Activated naive CD4-positive, alpha-beta T cell treated with anti-CD3 and anti-CD28 coated beads, Interleukin-2, amount 10 ng/mL, durations not matched to agents 7 days and 5 days (primary cell): Measurements from ENCODE around the gene VWA3A.
"Not testable (repeated sequence)": the region's sequence is repeated elsewhere in the genome, so short reads cannot be mapped to it uniquely, and the experiment has no call there.

Source experiments
- CTCF ChIA-PET: fragments of 350-600 bp; sonication (Branson Sonifier 250); formaldehyde crosslinking; loops from one replicate; lab custom pipeline; 2021; ENCODE audit warnings: antibody characterized with exemption; lab: Charles Lee
- DNase-seq: peaks from one replicate; pipeline ENCODE4 v3.0.0-alpha.2; 2020
- H3K27ac Mint-ChIP-seq: one replicate; pipeline ENCODE4 v1.8.0; 2021; ENCODE audit warnings: mild to moderate bottlenecking, moderate library complexity, mixed read lengths
- H3K27me3 Mint-ChIP-seq: one replicate; pipeline ENCODE4 v1.8.0; 2021; ENCODE audit warnings: mild to moderate bottlenecking, mixed read lengths
- H3K36me3 Mint-ChIP-seq: one replicate; pipeline ENCODE4 v1.8.0; 2021; ENCODE audit warnings: mixed read lengths
- H3K4me1 Mint-ChIP-seq: one replicate; pipeline ENCODE4 v1.8.0; 2021; ENCODE audit warnings: mixed read lengths
- H3K4me3 Mint-ChIP-seq: one replicate; pipeline ENCODE4 v1.8.0; 2021; ENCODE audit warnings: mild to moderate bottlenecking, moderate library complexity, mixed read lengths
- H3K9me3 Mint-ChIP-seq: one replicate; pipeline ENCODE4 v1.8.0; 2021; ENCODE audit warnings: mixed read lengths

The VWA3A gene

GRCh38 chr16:22196559-22197168, 104.3 kb downstream of the VWA3A start:
- CTCF ChIA-PET = interaction anchor here (0.7 to 9.2 kb wide), 5 partner anchors 10 to 102 kb away, joined by 3 to 115 read pairs (median 4); partner anchors contain the start of genes EEF2K and POLR3E
- not testable (repeated sequence) for H3K9me3 Mint-ChIP-seq, DNase-seq
- Mint-ChIP-seq H3K27me3 (peaks cover 15% of the 10 kb centered on the region), H3K4me3 (peak overlapping the region; percentile 58), H3K36me3 (peaks cover 13% of the 10 kb centered on the region), H3K27ac (peak overlapping the region; percentile 33), H3K4me1 (peaks cover 57% of the 10 kb centered on the region)

- CTCF ChIA-PET = interaction anchor here (0.8 to 9.2 kb wide), 2 partner anchors 9 to 100 kb away, joined by 3 to 115 read pairs; partner anchors contain the start of gene POLR3E
- H3K4me1 Mint-ChIP-seq = peaks cover 42% of the 10 kb centered on the region
- H3K27me3 Mint-ChIP-seq = peaks cover 15% of the 10 kb centered on the region
- no peak overlapping the region for H3K4me3 Mint-ChIP-seq
- DNase-seq = no peak
- H3K36me3 Mint-ChIP-seq = peaks cover 9% of the 10 kb centered on the region
- no peaks in the 10 kb centered on the region for H3K9me3 Mint-ChIP-seq
- H3K27ac Mint-ChIP-seq = no peak overlapping the region
Measured at GRCh38 chr16:22198547-22199293, 106.4 kb downstream of the VWA3A start.

- no peak for DNase-seq
- Mint-ChIP-seq H3K36me3 (no peaks in the 10 kb centered on the region), H3K27me3 (peaks cover 3% of the 10 kb centered on the region), H3K27ac (no peak overlapping the region), H3K9me3 (no peaks in the 10 kb centered on the region), H3K4me1 (peaks cover 34% of the 10 kb centered on the region), H3K4me3 (no peak overlapping the region)
- CTCF ChIA-PET = interaction anchor here (1.5 to 8.6 kb wide), 3 partner anchors 95 to 101 kb away, joined by 4 to 64 read pairs (median 57); partner anchors contain the start of gene POLR3E
Measured at GRCh38 chr16:22202261-22202637, 109.9 kb downstream of the VWA3A start.

- Mint-ChIP-seq H3K4me1 (peaks cover 40% of the 10 kb centered on the region), H3K4me3 (no peak overlapping the region), H3K36me3 (peaks cover 1% of the 10 kb centered on the region), H3K27me3 (no peaks in the 10 kb centered on the region), H3K27ac (no peak overlapping the region), H3K9me3 (no peaks in the 10 kb centered on the region)
- CTCF ChIA-PET = interaction anchor here (1.0 to 8.6 kb wide), 3 partner anchors 11 to 98 kb away, joined by 3 to 64 read pairs (median 57); partner anchors contain the start of gene POLR3E
- no peak for DNase-seq
Measured at GRCh38 chr16:22203091-22203490, 110.8 kb downstream of the VWA3A start.

- Mint-ChIP-seq H3K36me3 (peaks cover 3% of the 10 kb centered on the region), H3K9me3 (no peaks in the 10 kb centered on the region), H3K4me1 (peaks cover 38% of the 10 kb centered on the region), H3K27ac (no peak overlapping the region), H3K4me3 (no peak overlapping the region), H3K27me3 (no peaks in the 10 kb centered on the region)
- no peak for DNase-seq
- CTCF ChIA-PET = interaction anchor here (1.4 to 8.6 kb wide), 4 partner anchors 61 to 114 kb away, joined by 4 to 64 read pairs (median 31); partner anchors contain the start of gene POLR3E
Measured at GRCh38 chr16:22204091-22204655, 111.8 kb downstream of the VWA3A start.

- H3K36me3 Mint-ChIP-seq = peaks cover 9% of the 10 kb centered on the region
- no peaks in the 10 kb centered on the region for H3K27me3 Mint-ChIP-seq
- CTCF ChIA-PET = interaction anchor here (0.6 to 8.6 kb wide), 10 partner anchors 10 to 874 kb away, joined by 3 to 64 read pairs (median 4); partner anchors contain the start of gene POLR3E
- peaks cover 1% of the 10 kb centered on the region for H3K9me3 Mint-ChIP-seq
- DNase-seq = no peak
- peaks cover 47% of the 10 kb centered on the region for H3K4me1 Mint-ChIP-seq
- peak overlapping the region; percentile 95 for H3K4me3 Mint-ChIP-seq
- H3K27ac Mint-ChIP-seq = peak overlapping the region; percentile 73
Measured at GRCh38 chr16:22205577-22206012, 113.3 kb downstream of the VWA3A start.

- peaks cover 3% of the 10 kb centered on the region for H3K9me3 Mint-ChIP-seq
- H3K27me3 Mint-ChIP-seq = no peaks in the 10 kb centered on the region
- CTCF ChIA-PET = interaction anchor here (0.7 to 8.6 kb wide), 8 partner anchors 10 to 94 kb away, joined by 3 to 64 read pairs (median 4); partner anchors contain the start of gene POLR3E
- peak; percentile 89 for DNase-seq
- H3K36me3 Mint-ChIP-seq = peaks cover 16% of the 10 kb centered on the region
- peak within 1 kb of the TSS; percentile 76 for H3K27ac Mint-ChIP-seq
- H3K4me3 Mint-ChIP-seq = peak within 1 kb of the TSS; percentile 95
- H3K4me1 Mint-ChIP-seq = peaks cover 53% of the 10 kb centered on the region
Measured at GRCh38 chr16:22206013-22206841, 113.9 kb downstream of the VWA3A start, which contains the start of gene EEF2K. EEF2K (plus strand) TSS chr16:22206278; CDS start chr16:22225730, 19,452 bp downstream.
